C4-2B (cell line): ENCODE measurements around the gene SORCS2.

Source experiments
- H3K27ac ChIP-seq: fragments of 450-650 bp; 2 replicates; pipeline ENCODE4 v1.5.1; 2017
- ZFX ChIP-seq: fragments of 450-650 bp; IDR thresholded peaks from 2 replicates; pipeline ENCODE4 v1.6.1; 2017
- TF ChIP-seq, protein P1 (sequence below): fragments of 450-650 bp; conservative IDR thresholded peaks from 2 replicates; pipeline ENCODE4 v1.5.1; 2017; ENCODE audit warnings: mild to moderate bottlenecking

SORCS2 gene

DNA sequence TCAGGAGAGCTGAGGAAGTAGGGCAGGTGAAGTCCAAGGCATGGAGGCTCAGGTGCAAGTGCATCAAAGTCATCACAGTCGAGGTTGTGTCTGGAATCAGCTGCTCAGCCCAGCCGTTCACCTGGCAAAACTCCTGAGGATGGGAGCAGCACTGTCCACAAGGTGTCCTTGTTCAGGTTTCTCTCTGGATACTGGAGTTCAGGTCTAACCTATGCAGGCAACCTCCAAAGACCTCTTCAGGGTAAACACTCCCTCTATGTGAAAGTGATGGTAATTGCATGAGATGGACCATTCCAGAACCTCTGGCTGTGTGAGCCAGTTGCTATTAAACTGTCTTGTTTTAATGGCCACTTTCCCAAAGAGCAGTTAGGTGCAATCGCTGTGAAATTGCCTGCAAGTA, 362.6 kb downstream of the SORCS2 start:
- H3K27ac ChIP-seq: no peak overlapping the region
- TF ChIP-seq, protein P1, sequence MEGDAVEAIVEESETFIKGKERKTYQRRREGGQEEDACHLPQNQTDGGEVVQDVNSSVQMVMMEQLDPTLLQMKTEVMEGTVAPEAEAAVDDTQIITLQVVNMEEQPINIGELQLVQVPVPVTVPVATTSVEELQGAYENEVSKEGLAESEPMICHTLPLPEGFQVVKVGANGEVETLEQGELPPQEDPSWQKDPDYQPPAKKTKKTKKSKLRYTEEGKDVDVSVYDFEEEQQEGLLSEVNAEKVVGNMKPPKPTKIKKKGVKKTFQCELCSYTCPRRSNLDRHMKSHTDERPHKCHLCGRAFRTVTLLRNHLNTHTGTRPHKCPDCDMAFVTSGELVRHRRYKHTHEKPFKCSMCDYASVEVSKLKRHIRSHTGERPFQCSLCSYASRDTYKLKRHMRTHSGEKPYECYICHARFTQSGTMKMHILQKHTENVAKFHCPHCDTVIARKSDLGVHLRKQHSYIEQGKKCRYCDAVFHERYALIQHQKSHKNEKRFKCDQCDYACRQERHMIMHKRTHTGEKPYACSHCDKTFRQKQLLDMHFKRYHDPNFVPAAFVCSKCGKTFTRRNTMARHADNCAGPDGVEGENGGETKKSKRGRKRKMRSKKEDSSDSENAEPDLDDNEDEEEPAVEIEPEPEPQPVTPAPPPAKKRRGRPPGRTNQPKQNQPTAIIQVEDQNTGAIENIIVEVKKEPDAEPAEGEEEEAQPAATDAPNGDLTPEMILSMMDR: no peak
- no peak for TF ChIP-seq ZFX

DNA sequence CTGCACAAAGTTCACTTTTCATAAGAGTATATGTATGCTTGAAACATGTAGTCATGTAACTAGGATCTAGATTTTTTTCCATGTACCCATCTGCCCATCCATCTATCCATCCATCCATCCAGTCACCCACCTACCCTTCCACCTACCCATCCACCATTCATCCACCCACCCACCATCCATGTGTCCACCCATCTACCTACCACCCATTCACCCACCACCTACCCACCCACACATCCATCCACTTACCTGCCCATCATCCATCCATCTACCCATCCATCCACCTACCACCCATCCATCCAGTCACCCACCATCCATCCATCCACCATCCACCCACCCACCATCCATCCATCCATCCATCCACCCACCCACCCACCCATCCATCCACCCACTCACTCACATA, 364.2 kb downstream of the SORCS2 start:
- no peak for TF ChIP-seq ZFX
- TF ChIP-seq, protein P1: no peak
- no peak overlapping the region for H3K27ac ChIP-seq

DNA sequence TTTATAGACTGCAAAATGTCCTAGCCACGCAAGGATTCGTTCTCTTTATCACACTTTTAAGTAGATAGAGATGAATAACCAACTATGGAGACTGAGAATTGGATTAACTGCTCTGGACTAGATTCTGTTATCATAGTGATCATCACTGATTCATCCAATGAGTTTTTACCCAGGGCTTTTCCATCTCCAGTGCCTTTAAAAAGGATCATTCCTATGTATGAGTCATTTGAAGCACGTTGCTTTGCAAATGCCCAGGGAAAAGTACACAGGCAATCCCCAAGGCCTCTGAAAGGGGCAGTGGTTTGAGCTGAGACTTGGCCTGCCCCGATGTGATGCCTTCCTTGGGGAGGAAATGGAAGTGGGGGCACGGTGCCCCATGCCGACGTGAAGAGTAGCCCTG, 365.1 kb downstream of the SORCS2 start:
- H3K27ac ChIP-seq: no peak overlapping the region
- TF ChIP-seq, protein P1: no peak
- no peak for TF ChIP-seq ZFX

DNA sequence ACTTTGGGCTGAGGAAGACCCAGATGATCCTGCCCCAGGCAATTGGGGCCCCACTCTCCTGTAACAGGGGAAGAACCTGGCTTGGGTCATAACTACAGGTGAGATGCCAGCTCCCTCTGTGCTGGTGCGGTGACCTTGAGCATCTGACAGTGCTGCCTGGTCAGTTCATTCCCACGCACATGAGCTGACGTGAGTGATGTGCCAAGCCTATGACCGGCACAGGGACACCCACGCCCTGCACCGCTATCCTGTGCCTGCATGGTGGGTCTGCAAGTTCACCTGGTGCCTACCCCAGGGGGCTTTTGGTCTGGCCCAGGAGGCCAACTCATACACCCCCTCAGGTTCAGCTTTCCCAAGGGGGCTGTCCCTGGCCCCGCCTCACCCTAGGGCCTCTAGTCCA, 366.1 kb downstream of the SORCS2 start:
- TF ChIP-seq, protein P1: no peak
- no peak for TF ChIP-seq ZFX
- no peak overlapping the region for H3K27ac ChIP-seq

DNA sequence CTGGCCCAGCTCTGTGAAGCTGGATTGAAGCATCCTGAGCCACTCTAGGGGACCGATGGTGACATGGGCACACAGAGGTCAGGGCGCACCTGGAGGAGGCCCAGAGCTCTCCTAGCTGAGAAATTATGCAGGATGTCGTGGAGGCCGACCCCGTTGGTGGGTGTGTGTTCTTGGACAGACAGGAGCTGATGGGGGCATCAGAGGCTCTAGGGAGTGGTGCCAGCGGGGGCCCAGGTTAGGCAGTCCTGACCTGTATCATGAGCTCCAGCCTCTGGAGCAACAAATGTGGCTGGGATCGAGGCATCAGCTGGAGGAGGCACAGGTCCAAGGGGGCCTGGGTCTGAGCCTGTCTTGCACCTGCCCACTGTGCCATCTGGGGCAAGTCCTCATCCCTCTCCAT, 367.0 kb downstream of the SORCS2 start:
- no peak for TF ChIP-seq ZFX
- TF ChIP-seq, protein P1: no peak

DNA sequence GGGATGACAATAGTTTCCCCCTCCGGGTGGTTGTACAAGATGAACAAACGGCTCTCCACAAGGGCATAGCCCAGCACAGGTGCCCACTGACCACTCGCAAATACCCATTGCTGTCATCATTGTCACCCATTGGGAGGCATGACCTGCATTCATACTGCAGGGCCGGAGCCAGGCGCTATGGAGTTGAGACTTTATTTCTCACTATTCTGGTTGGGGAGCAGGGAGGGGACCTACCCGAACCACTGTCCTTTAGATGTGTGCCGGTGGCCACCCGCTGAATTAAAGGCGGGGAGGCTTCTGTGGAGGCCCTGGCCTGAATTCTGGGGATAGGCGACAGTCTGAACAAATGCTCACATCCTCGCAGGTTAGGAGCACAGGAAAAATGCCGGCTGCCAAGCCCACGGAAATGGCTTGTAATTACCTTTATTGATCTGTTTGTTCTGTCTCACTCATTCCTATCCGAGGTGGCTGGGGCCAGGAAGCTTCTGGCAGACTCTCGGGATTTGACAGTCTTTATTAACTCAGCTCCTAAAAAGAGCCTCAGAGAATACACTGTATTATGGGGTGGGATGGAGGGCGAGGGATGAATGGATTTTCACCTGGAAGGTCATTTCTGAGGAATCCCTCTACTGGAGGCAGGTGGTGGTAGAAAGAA, 367.5 kb downstream of the SORCS2 start:
- no peak overlapping the region for H3K27ac ChIP-seq
- TF ChIP-seq, protein P1: no peak
- no peak for TF ChIP-seq ZFX

More for the DNA sequence above, 367.0 kb downstream of the SORCS2 start:
- H3K27ac ChIP-seq: no peak overlapping the region

DNA sequence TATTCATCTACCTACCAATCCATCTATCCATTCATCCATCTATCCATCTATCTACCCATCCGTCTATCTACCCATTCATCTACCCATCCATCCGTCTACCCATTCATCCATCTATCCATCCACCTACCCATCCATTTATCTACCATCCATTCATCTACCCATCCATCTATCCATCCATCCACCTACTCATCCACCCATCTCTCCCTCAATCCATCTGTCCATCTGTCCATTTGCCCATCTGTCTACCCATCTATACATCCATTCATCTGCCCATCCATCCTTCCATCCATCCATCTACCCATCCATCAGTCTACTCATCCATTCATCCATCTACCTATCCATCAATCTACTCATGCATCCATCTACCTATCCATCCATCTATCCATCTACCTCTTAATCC, 369.2 kb downstream of the SORCS2 start:
- no peak overlapping the region for H3K27ac ChIP-seq
- no peak for TF ChIP-seq ZFX
- TF ChIP-seq, protein P1: no peak
